HG03135 (cell line): ENCODE data around the gene FKBP10.

ENCODE experiments used
- ATAC-seq: cut with Tn5 transposase; IDR thresholded peaks from one replicate; pipeline ENCODE4 v1.9.1; 2021; ENCODE audit warnings: mild to moderate bottlenecking, moderate library complexity; ENCODE audit not compliant: unreplicated experiment

Gene FKBP10

GRCh38 chr17:41782142-41782541, 30.7 kb upstream of the FKBP10 start:
- ATAC-seq, result no peak

- no peak for ATAC-seq
These were observed 28.5 kb upstream of the FKBP10 start for GRCh38 chr17:41784207-41784744.

GRCh38 chr17:41785091-41785858, 27.5 kb upstream of the FKBP10 start:
- no peak for ATAC-seq

- ATAC-seq, result no peak
These were observed 27.0 kb upstream of the FKBP10 start for GRCh38 chr17:41785859-41786226.

GRCh38 chr17:41786227-41787020, 26.4 kb upstream of the FKBP10 start, which contains the start of gene JUP:
Gene JUP, minus strand, starts transcription at chr17:41786711. Its CDS starts 14,857 bp downstream, at chr17:41771854.
- peak; percentile 79 for ATAC-seq

GRCh38 chr17:41787021-41787418, 25.8 kb upstream of the FKBP10 start:
- ATAC-seq, result no peak

GRCh38 chr17:41792845-41793783, 19.7 kb upstream of the FKBP10 start:
- no peak for ATAC-seq

GRCh38 chr17:41793784-41794539, 18.8 kb upstream of the FKBP10 start:
- no peak for ATAC-seq

GRCh38 chr17:41794540-41794975, 18.2 kb upstream of the FKBP10 start:
- ATAC-seq, result no peak

GRCh38 chr17:41796121-41796895, 16.5 kb upstream of the FKBP10 start:
- no peak for ATAC-seq

- ATAC-seq, result no peak
These were observed 15.4 kb upstream of the FKBP10 start for GRCh38 chr17:41797377-41797776.

GRCh38 chr17:41799366-41799765, 13.4 kb upstream of the FKBP10 start:
- no peak for ATAC-seq

GRCh38 chr17:41800601-41801373, 12.0 kb upstream of the FKBP10 start:
- ATAC-seq, result no peak

- no peak for ATAC-seq
These were observed 11.2 kb upstream of the FKBP10 start for GRCh38 chr17:41801374-41802271.

GRCh38 chr17:41803049-41804020, 9.5 kb upstream of the FKBP10 start:
- no peak for ATAC-seq
